Measurements from ENCODE around the gene ZP4. TPM values are rescaled to one million over a fixed set of nuclear protein-coding genes. Genes with fewer than 3 reads are reported as not detected.

Gene ZP4
- total RNA-seq, 1 experiment from 2014 or later = not detected

GRCh38 chr1:237895630-237896029, 4.9 kb upstream of the ZP4 start:
- H2BK12ac ChIP-seq (ENCODE audit: insufficient read length, low read depth, low read length) = no peak overlapping the region
- H3K9me3 ChIP-seq (ENCODE audit: control insufficient read depth, low read depth, low read length) = no peaks in the 10 kb centered on the region
- H4K8ac ChIP-seq (replicated peaks; ENCODE audit: insufficient read length, low read depth, low read length) = no peak overlapping the region
- peaks cover 0 to 3% of the 10 kb centered on the region in 2 experiments; a peak in 2 of 5 replicates for H3K9me3 Mint-ChIP-seq
- no peak overlapping the region for H2AK5ac ChIP-seq (ENCODE audit: insufficient read length, low read length)
- no peaks in the 10 kb centered on the region for H3K79me1 ChIP-seq (ENCODE audit: insufficient read depth, low read depth, low read length, poor library complexity, severe bottlenecking)
- H3K4me2 ChIP-seq (ENCODE audit: insufficient read depth, insufficient read length, low read length) = no peak overlapping the region
- H3K27ac ChIP-seq (ENCODE audit: insufficient read length, low read depth, low read length) = no peak overlapping the region
- no peak overlapping the region for H3K56ac ChIP-seq (ENCODE audit: insufficient read length, low read depth, low read length)
- no peak for TF ChIP-seq CTCF (conservative IDR thresholded peaks at IDR 0.05)
- no peak overlapping the region for H3K18ac ChIP-seq (ENCODE audit: insufficient read length, low read depth, low read length)
- H4K91ac ChIP-seq (ENCODE audit: insufficient read length, low read depth, low read length) = no peak overlapping the region
- H2AFZ ChIP-seq (ENCODE audit: low read length) = no peak overlapping the region
- H3T11ph ChIP-seq (ENCODE audit: low read length) = no peak overlapping the region
- no peak for DNase-seq
- H3K27ac Mint-ChIP-seq = no peak overlapping the region
- H3K9ac ChIP-seq (ENCODE audit: extremely low read depth, insufficient read length, low read length) = no peak overlapping the region
- no peak overlapping the region for H2BK15ac ChIP-seq (ENCODE audit: low read depth, low read length)
- H3K14ac ChIP-seq (ENCODE audit: insufficient read depth, low read length) = no peak overlapping the region
- 0 out of 2 replicates have a peak, but pooled peaks cover 2% of the 10 kb centered on the region for H3K27me3 ChIP-seq (ENCODE audit: insufficient read depth, low read length)
- no peak overlapping the region for H2BK5ac ChIP-seq (ENCODE audit: insufficient read length, low read length)
- no peak overlapping the region for H3K23ac ChIP-seq (ENCODE audit: insufficient read length, low read depth, low read length)
- no peak overlapping the region for H3K4ac ChIP-seq (ENCODE audit: low read depth, low read length)
- H2BK20ac ChIP-seq (ENCODE audit: low read depth, low read length, poor library complexity, severe bottlenecking) = no peak overlapping the region
- H3K4me1 Mint-ChIP-seq = peaks cover 13 to 19% of the 10 kb centered on the region in 2 experiments; a peak in 3 of 4 replicates
- H4K20me1 ChIP-seq (ENCODE audit: control insufficient read depth, insufficient read depth, insufficient read length) = no peaks in the 10 kb centered on the region
- H3K23me2 ChIP-seq (ENCODE audit: insufficient read length, low read depth, low read length, poor library complexity, severe bottlenecking) = no peaks in the 10 kb centered on the region
- H2BK120ac ChIP-seq (ENCODE audit: low read depth, low read length, poor library complexity, severe bottlenecking) = no peak overlapping the region
- H3K79me2 ChIP-seq (ENCODE audit: insufficient read depth, low read length) = 0 out of 2 replicates have a peak, but pooled peaks cover 1% of the 10 kb centered on the region
- no peaks in the 10 kb centered on the region for H3K4me1 ChIP-seq (ENCODE audit: insufficient read depth, low read length)
- peaks cover 0 to 2% (median 0%) of the 10 kb centered on the region in 3 experiments; a peak in 2 of 7 replicates for H3K36me3 Mint-ChIP-seq (ENCODE audit: insufficient read depth in 1 of 3, low read depth in 3 of 3)
- no peaks in the 10 kb centered on the region for H3K27me3 Mint-ChIP-seq (ENCODE audit: low read depth)
- no peak overlapping the region for H4K5ac ChIP-seq (ENCODE audit: insufficient read length, low read depth, low read length)
- H3K4me3 Mint-ChIP-seq = no peak overlapping the region

Data from H9 (cell line).